Hepatocyte (in vitro differentiated cells): Measurements from ENCODE around the gene CITED1.

ENCODE experiments used
- CTCF ChIP-seq: fragments of 200-600 bp; sonication (generic); IDR thresholded peaks from 2 replicates; pipeline ENCODE4 v1.5.1; 2016; ENCODE audit warnings: antibody characterized with exemption, mild to moderate bottlenecking; ENCODE audit not compliant: poor library complexity
- EZH2phosphoT487 ChIP-seq: fragments of 200-600 bp; sonication (generic); IDR thresholded peaks from one replicate; pipeline ENCODE4 v1.6.1; 2018; ENCODE audit warnings: antibody characterized with exemption, mild to moderate bottlenecking, low read depth, moderate library complexity; ENCODE audit not compliant: unreplicated experiment, severe bottlenecking

- no peak for TF ChIP-seq CTCF
- no peak for TF ChIP-seq EZH2phosphoT487
These were observed 529 bp upstream of the CITED1 start for GRCh38 chrX:72306085-72306801.
